H1 (cell line): Measurements from ENCODE around the gene MKX. TPM values are rescaled to one million over a fixed set of nuclear protein-coding genes. Genes with fewer than 3 reads are reported as not detected.

Source experiments
- CTCF ChIA-PET: fragments of 300-600 bp; sonication (Branson Sonifier 250); formaldehyde crosslinking; loops from one replicate; lab custom pipeline; 2021; ENCODE audit not compliant: partially characterized antibody; lab: Charles Lee
- POLR2A ChIA-PET: fragments of 300-600 bp; sonication (Branson Sonifier 250); formaldehyde crosslinking; loops from one replicate; lab custom pipeline; 2021; ENCODE audit warnings: inconsistent platforms; ENCODE audit not compliant: partially characterized antibody; lab: Charles Lee
- DNase-seq, 2 experiments: peaks; one replicate each; pipeline versions ENCODE4 v3.0.0 to v3.0.0-alpha.2; 2010 to 2022; ENCODE audit warnings: low spot score in 2 of 2, low read depth in 1 of 2, mixed read lengths in 1 of 2
- FAIRE-seq: peaks from 2 replicates; lab custom pipeline; 2011; peaks lifted over from hg19 to GRCh38; lab: Jason Lieb, UNC
- H2AFZ ChIP-seq: 2 replicates; pipeline ENCODE4 v1.8.1; 2012; ENCODE audit warnings: low read length, inconsistent platforms
- H2AK5ac ChIP-seq: 2 replicates; pipeline ENCODE4 v1.6.1; 2013; ENCODE audit warnings: low read depth, low read length
- H2BK120ac ChIP-seq: replicated peaks from 2 replicates; pipeline ENCODE3; 2013; ENCODE audit warnings: low read depth, low read length, inconsistent platforms
- H2BK12ac ChIP-seq: 2 replicates; pipeline ENCODE4 v1.6.1; 2013; ENCODE audit warnings: low read depth, low read length
- H2BK15ac ChIP-seq: 2 replicates; pipeline ENCODE4 v1.6.1; 2013; ENCODE audit warnings: low read length
- H2BK20ac ChIP-seq: 2 replicates; pipeline ENCODE4 v1.6.1; 2013; ENCODE audit warnings: low read length
- H2BK5ac ChIP-seq: 2 replicates; pipeline ENCODE4 v1.6.1; 2013; ENCODE audit warnings: low read depth, low read length
- H3K14ac ChIP-seq: 2 replicates; pipeline ENCODE4 v1.6.1; 2013; ENCODE audit warnings: inconsistent platforms; ENCODE audit not compliant: insufficient read length
- H3K18ac ChIP-seq: 2 replicates; pipeline ENCODE4 v1.6.1; 2013; ENCODE audit warnings: low read length; ENCODE audit errors: extremely low read depth
- H3K23ac ChIP-seq: 2 replicates; pipeline ENCODE4 v1.6.1; 2013; ENCODE audit warnings: inconsistent platforms; ENCODE audit not compliant: insufficient read length
- H3K23me2 ChIP-seq: 2 replicates; pipeline ENCODE4 v1.6.1; 2013; ENCODE audit warnings: low read depth, low read length
- H3K27ac ChIP-seq: 2 replicates; pipeline ENCODE4 v1.6.1; 2011; ENCODE audit warnings: low read depth, low read length, inconsistent platforms
- H3K27me3 ChIP-seq, 4 experiments: replicated peaks in 1 of 4; 1 replicate in 1 of 4; 2 replicates in 3 of 4; pipeline versions ENCODE4 v1.6.1 to v1.8.1; 2011 to 2013; ENCODE audit warnings: low read length in 3 of 4, mild to moderate bottlenecking in 3 of 4, inconsistent platforms in 2 of 4, mixed read lengths in 2 of 4, moderate library complexity in 1 of 4; ENCODE audit not compliant: control insufficient read depth in 3 of 4, insufficient read depth in 3 of 4; ENCODE audit errors: extremely low read depth in 1 of 4
- H3K36me3 ChIP-seq, 4 experiments: 2 replicates each; pipeline versions ENCODE4 v1.6.1 to v1.8.1; 2011 to 2013; ENCODE audit warnings: mild to moderate bottlenecking in 4 of 4, low read length in 3 of 4, moderate library complexity in 2 of 4, control low read depth in 1 of 4, inconsistent platforms in 1 of 4; ENCODE audit not compliant: insufficient read depth in 4 of 4, control insufficient read depth in 2 of 4
- H3K4ac ChIP-seq: replicated peaks from 2 replicates; pipeline ENCODE3; 2013; ENCODE audit warnings: low read length, low read depth, mixed read lengths, inconsistent platforms; ENCODE audit not compliant: insufficient read length
- H3K4me1 ChIP-seq, 4 experiments: replicated peaks in 1 of 4; 1 replicate in 1 of 4; 2 replicates in 3 of 4; pipeline versions ENCODE4 v1.6.1 to v1.8.1; 2011 to 2013; ENCODE audit warnings: low read length in 3 of 4, inconsistent platforms in 2 of 4, mixed read lengths in 1 of 4; ENCODE audit not compliant: insufficient read depth in 4 of 4, control insufficient read depth in 3 of 4
- H3K4me2 ChIP-seq, 2 experiments: 2 replicates each; pipeline versions ENCODE4 v1.6.1 to v1.8.1; 2011 to 2013; ENCODE audit warnings: low read depth in 2 of 2, low read length in 2 of 2, control low read depth in 1 of 2, inconsistent platforms in 1 of 2, mild to moderate bottlenecking in 1 of 2; ENCODE audit not compliant: insufficient read depth in 1 of 2
- H3K4me3 ChIP-seq, 4 experiments: fragments of 200-600, 300-600 bp in 1 of 4; sonication (generic), shearing (Covaris generic), sonication (Bioruptor Twin) in 1 of 4; 2 replicates each; pipeline versions ENCODE4 v1.5.1 to v1.8.1; 2011 to 2016; ENCODE audit warnings: low read length in 4 of 4, low read depth in 3 of 4, control low read depth in 2 of 4, inconsistent platforms in 2 of 4, mild to moderate bottlenecking in 2 of 4, mixed read lengths in 1 of 4, moderate library complexity in 1 of 4; ENCODE audit not compliant: insufficient read depth in 2 of 4; ENCODE audit errors: extremely low read depth in 1 of 4
- H3K56ac ChIP-seq: replicated peaks from 2 replicates; pipeline ENCODE3; 2013; ENCODE audit warnings: low read depth, mild to moderate bottlenecking, mixed read lengths, low read length, inconsistent platforms; ENCODE audit not compliant: insufficient read length
- H3K79me1 ChIP-seq: 2 replicates; pipeline ENCODE4 v1.6.1; 2013; ENCODE audit warnings: low read depth, low read length, control low read depth
- H3K79me2 ChIP-seq, 2 experiments: 2 replicates each; pipeline versions ENCODE4 v1.6.1 to v1.8.1; 2012 to 2013; ENCODE audit warnings: low read length in 2 of 2, mild to moderate bottlenecking in 2 of 2, inconsistent platforms in 1 of 2; ENCODE audit not compliant: insufficient read depth in 2 of 2, control insufficient read depth in 1 of 2
- H3K9ac ChIP-seq, 4 experiments: replicated peaks in 1 of 4; 1 replicate in 1 of 4; 2 replicates in 3 of 4; pipeline versions ENCODE4 v1.6.1 to v1.8.1; 2011 to 2013; ENCODE audit warnings: low read depth in 3 of 4, low read length in 3 of 4, control low read depth in 2 of 4, mild to moderate bottlenecking in 2 of 4, moderate library complexity in 2 of 4, inconsistent platforms in 1 of 4; ENCODE audit errors: extremely low read depth in 1 of 4
- H3K9me3 ChIP-seq, 2 experiments: 2 replicates each; pipeline versions ENCODE4 v1.6.1 to v1.8.1; 2012 to 2013; ENCODE audit warnings: mild to moderate bottlenecking in 2 of 2, moderate library complexity in 2 of 2, control low read depth in 1 of 2, inconsistent platforms in 1 of 2, low read depth in 1 of 2, low read length in 1 of 2, mixed read lengths in 1 of 2; ENCODE audit not compliant: insufficient read depth in 2 of 2
- H4K20me1 ChIP-seq, 2 experiments: replicated peaks in 1 of 2; 2 replicates each; pipeline versions ENCODE3 to v1.8.1; 2011 to 2013; ENCODE audit warnings: inconsistent platforms in 2 of 2, low read length in 2 of 2, mild to moderate bottlenecking in 1 of 2; ENCODE audit not compliant: insufficient read depth in 2 of 2, control insufficient read depth in 1 of 2
- H4K5ac ChIP-seq: 2 replicates; pipeline ENCODE4 v1.6.1; 2013; ENCODE audit warnings: low read length, low read depth, mixed read lengths, inconsistent platforms; ENCODE audit not compliant: insufficient read length
- H4K8ac ChIP-seq: 2 replicates; pipeline ENCODE4 v1.8.0; 2013; ENCODE audit warnings: mild to moderate bottlenecking, moderate library complexity, low read length, inconsistent platforms; ENCODE audit not compliant: insufficient read depth; ENCODE audit errors: extremely low read depth
- H4K91ac ChIP-seq: replicated peaks from 2 replicates; pipeline ENCODE3; 2013; ENCODE audit warnings: low read length, mixed read lengths, inconsistent platforms; ENCODE audit not compliant: insufficient read length
- ASH2L ChIP-seq: fragments of 200-600, 300-600 bp; sonication (generic); IDR thresholded peaks from one replicate; pipeline ENCODE4 v1.7.1; 2017; ENCODE audit warnings: low read length
- CTBP2 ChIP-seq: IDR thresholded peaks from 2 replicates; pipeline ENCODE4 v1.7.0; 2011; ENCODE audit warnings: borderline replicate concordance, mild to moderate bottlenecking, moderate library complexity, mixed read lengths, low read length; ENCODE audit not compliant: insufficient read depth, insufficient read length
- EZH2 ChIP-seq: fragments of 200-600 bp; sonication (generic); IDR thresholded peaks from 2 replicates; pipeline ENCODE4 v1.7.1; 2012; ENCODE audit warnings: low read depth, mild to moderate bottlenecking, moderate library complexity, low read length, inconsistent platforms; ENCODE audit not compliant: severe bottlenecking
- POLR2AphosphoS5 ChIP-seq: IDR thresholded peaks from 2 replicates; pipeline ENCODE4 v1.6.1; 2011; ENCODE audit warnings: low read depth, low read length
- SAP30 ChIP-seq: fragments of 300-600 bp; sonication (generic); IDR thresholded peaks from 2 replicates; pipeline ENCODE4 v1.7.1; 2012; ENCODE audit warnings: low read length, moderate library complexity, mild to moderate bottlenecking, inconsistent platforms; ENCODE audit not compliant: insufficient read depth, insufficient replicate concordance
- SP1 ChIP-seq: IDR thresholded peaks from 2 replicates; pipeline ENCODE4 v1.6.1; 2011; ENCODE audit warnings: low read depth, low read length
- TAF7 ChIP-seq: optimal IDR thresholded peaks from 2 replicates; pipeline ENCODE3; 2011; ENCODE audit warnings: low read depth, mild to moderate bottlenecking, inconsistent platforms, low read length, moderate library complexity, borderline replicate concordance
- TEAD4 ChIP-seq: IDR thresholded peaks from 2 replicates; pipeline ENCODE4 v1.6.1; 2012; ENCODE audit warnings: low read depth, low read length, inconsistent platforms, mixed read lengths
- YY1 ChIP-seq: IDR thresholded peaks from 2 replicates; pipeline ENCODE4 v1.6.1; 2011; ENCODE audit warnings: low read depth, mild to moderate bottlenecking, low read length
- WGBS, 2 experiments: shearing (Covaris generic) in 1 of 2; methylation state at CpG; one replicate each; pipeline versions ENCODE4 v1.1.6 to v1.1.7; 2013 to 2015; ENCODE audit warnings: low lambda C conversion rate in 2 of 2, mixed read lengths in 2 of 2, inconsistent platforms in 1 of 2, low coverage in 1 of 2, missing lambda C conversion rate in 1 of 2; ENCODE audit not compliant: insufficient replicate concordance in 2 of 2, insufficient coverage in 1 of 2, insufficient read length in 1 of 2; ENCODE audit errors: extremely low coverage in 1 of 2, missing lambda C conversion rate in 1 of 2; 5-methylcytosine and 5-hydroxymethylcytosine counted together
- polyA plus RNA-seq, 7 experiments: library from polyadenylated mRNA; depleted of rRNA in 3 of 7; stranded (reverse) in 5 of 7; unstranded in 2 of 7; fragments of >200 nt in 5 of 7; fragments of 200-250 nt in 2 of 7; gene quantifications; 1 replicate in 5 of 7; 2 replicates in 1 of 7; 4 replicates in 1 of 7; pipeline versions ENCODE4 v1.2.1 to v1.2.3, GENCODE V29; 2011 to 2013; ENCODE audit warnings: missing spikeins in 2 of 7, mixed read lengths in 2 of 7
- total RNA-seq: library from RNA; stranded (reverse); fragmentation: NEBNext Ultra II Directional; extraction: Animal tissue kit (Norgen Biotek cat#: 25700); gene quantifications from 2 replicates; pipeline ENCODE4 v1.2.1, GENCODE V29; 2021
- TF ChIP-seq, protein P1 (sequence below): IDR thresholded peaks from 2 replicates; pipeline ENCODE4 v1.6.1; 2012; ENCODE audit warnings: inconsistent platforms

Gene MKX
- total and polyA plus RNA-seq, 2 of the 8 experiments (the other 6 are each of a cell fraction or from before 2014, with no cell fraction given), result 0.21 to 1.3 TPM

DNA sequence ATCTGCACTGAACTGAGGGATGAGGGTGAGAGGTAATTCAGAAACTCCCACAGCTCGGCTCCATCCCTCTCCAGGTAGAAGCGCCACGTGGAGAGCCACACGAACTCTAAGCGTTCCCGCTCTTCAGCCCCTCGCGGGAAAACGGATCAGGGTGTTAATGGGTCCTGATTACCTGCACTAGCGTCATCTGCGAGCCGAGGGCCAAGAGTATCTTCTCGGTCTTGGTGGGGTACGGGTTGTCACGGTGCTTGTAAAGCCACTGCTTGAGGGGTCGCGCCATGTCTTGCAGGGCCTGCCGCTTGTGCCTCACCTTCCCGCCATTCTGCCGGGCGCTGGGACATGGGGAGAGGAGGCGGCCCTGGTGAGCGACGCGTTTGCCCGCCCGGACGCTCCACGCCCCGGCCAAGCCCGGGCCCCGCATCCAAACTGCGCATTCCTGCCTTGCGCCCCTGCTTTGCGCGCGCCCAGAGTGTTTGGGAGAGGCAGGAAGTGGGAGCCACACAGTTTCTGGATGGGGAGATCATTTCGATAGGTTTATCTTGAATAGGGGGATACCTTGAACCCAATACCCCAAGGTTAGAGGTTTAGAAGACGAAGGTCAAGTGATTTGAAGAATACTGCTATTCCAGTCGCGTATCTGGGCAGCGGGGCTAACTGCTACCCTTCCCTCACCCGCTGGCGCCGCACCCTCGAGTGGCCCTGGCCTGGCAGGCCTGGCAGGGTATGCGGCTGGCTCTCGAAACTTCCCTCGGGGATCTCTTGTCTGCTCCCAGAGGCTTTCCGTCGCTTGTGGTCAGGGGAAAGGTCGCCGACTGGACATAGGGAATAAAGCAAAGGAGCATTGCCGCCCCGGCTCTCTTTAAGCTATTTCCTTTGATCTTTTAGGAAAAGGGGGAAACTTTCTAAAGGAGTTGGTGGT, 4.2 kb downstream of the MKX start:
- H3K23ac ChIP-seq, result peak overlapping the region; percentile 97
- peak overlapping the region; percentile 56 for H3K18ac ChIP-seq
- DNase-seq, result peak in 1 of 2 experiments; percentile 71
- H3K4me3 ChIP-seq, result peak overlapping the region; percentile 51 to 80 (median 62)
- peak overlapping the region; percentile 69 for H2BK12ac ChIP-seq
- no peak overlapping the region for H3K56ac ChIP-seq
- POLR2A ChIA-PET, result interaction anchor here (0.5 to 2.5 kb wide), 4 partner anchors 19 to 1159 kb away, joined by 3 to 7 read pairs (median 4); no protein-coding TSS in a partner anchor
- peak overlapping the region; percentile 65 for H2BK120ac ChIP-seq
- peak overlapping the region; percentile 96 to 99 for H3K4me2 ChIP-seq
- H4K91ac ChIP-seq, result peak overlapping the region; percentile 31
- peaks cover 0 to 20% (median 16%) of the 10 kb centered on the region in 4 experiments; a peak in 6 of 7 replicates for H3K4me1 ChIP-seq
- H2BK15ac ChIP-seq, result peak overlapping the region; percentile 5; the same call in 1 of the 2 replicates
- peak overlapping the region; percentile 99 for H2AFZ ChIP-seq
- FAIRE-seq, result no peak
- no peaks in the 10 kb centered on the region for H3K36me3 ChIP-seq
- H2BK5ac ChIP-seq, result no peak overlapping the region
- WGBS, 2 experiments, result 3% methylated on average over 52 of the region's 55 CpGs; no CpG with 5 or more reads in 1 of the 2 experiments
- H4K8ac ChIP-seq, result peak overlapping the region; percentile 91; the same call in 1 of the 2 replicates
- H2AK5ac ChIP-seq, result no peak overlapping the region
- H3K9ac ChIP-seq, result peak overlapping the region in 2 of 4 experiments; percentile 21 to 49; a peak in 1 of 7 replicates
- H3K79me1 ChIP-seq, result no peaks in the 10 kb centered on the region
- H3K4ac ChIP-seq, result no peak overlapping the region
- H2BK20ac ChIP-seq, result no peak overlapping the region
- H3K9me3 ChIP-seq, result no peaks in the 10 kb centered on the region
- H3K27me3 ChIP-seq, result peaks cover 27 to 62% (median 56%) of the 10 kb centered on the region in 4 experiments
- H4K5ac ChIP-seq, result no peak overlapping the region
- CTCF ChIA-PET, result interaction anchor here (0.5 to 2.6 kb wide), 21 partner anchors 7 to 640 kb away, joined by 3 to 9 read pairs (median 3); no protein-coding TSS in a partner anchor
- H3K14ac ChIP-seq, result no peak overlapping the region
- H3K27ac ChIP-seq, result no peak overlapping the region
- H3K79me2 ChIP-seq, result no peaks in the 10 kb centered on the region
- peaks cover 3 to 5% of the 10 kb centered on the region in 2 experiments for H4K20me1 ChIP-seq
- peaks cover 40% of the 10 kb centered on the region for H3K23me2 ChIP-seq
- TF ChIP-seq TAF7, result no peak
- TF ChIP-seq, protein P1, sequence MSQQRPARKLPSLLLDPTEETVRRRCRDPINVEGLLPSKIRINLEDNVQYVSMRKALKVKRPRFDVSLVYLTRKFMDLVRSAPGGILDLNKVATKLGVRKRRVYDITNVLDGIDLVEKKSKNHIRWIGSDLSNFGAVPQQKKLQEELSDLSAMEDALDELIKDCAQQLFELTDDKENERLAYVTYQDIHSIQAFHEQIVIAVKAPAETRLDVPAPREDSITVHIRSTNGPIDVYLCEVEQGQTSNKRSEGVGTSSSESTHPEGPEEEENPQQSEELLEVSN, result peak; percentile 99
- TF ChIP-seq SAP30, result peak; percentile 25
- no peak for TF ChIP-seq CTBP2
- TF ChIP-seq YY1, result no peak
- peak; percentile 90 for TF ChIP-seq EZH2
- no peak for TF ChIP-seq TEAD4
- no peak for TF ChIP-seq SP1
- no peak for TF ChIP-seq POLR2AphosphoS5
- TF ChIP-seq ASH2L, result peak; percentile 88
